Smooth muscle cell (in vitro differentiated cells): ENCODE data around the gene ABCG2. TPM values are rescaled to one million over a fixed set of nuclear protein-coding genes. Genes with fewer than 3 reads are reported as not detected.

Source experiments
- DNase-seq: peaks from one replicate; lab custom pipeline; 2025; ENCODE audit not compliant: unreplicated experiment; lab: John Stamatoyannopoulos, UW
- H2AFZ ChIP-seq: fragments of 200-600 bp; sonication (generic); 2 replicates; pipeline ENCODE4 v1.6.0; 2016; ENCODE audit warnings: antibody characterized with exemption, low read depth, mild to moderate bottlenecking
- H3F3A ChIP-seq: fragments of 200-600 bp; sonication (generic); 2 replicates; pipeline ENCODE4 v1.6.0; 2017; ENCODE audit warnings: antibody characterized with exemption, low read depth
- H3K27ac ChIP-seq: fragments of 200-600 bp; sonication (generic); 2 replicates; pipeline ENCODE4 v1.5.1; 2016; ENCODE audit warnings: low read depth, mild to moderate bottlenecking
- H3K27me3 ChIP-seq: fragments of 200-600 bp; sonication (generic); 2 replicates; pipeline ENCODE4 v1.6.1; 2016; ENCODE audit warnings: low read depth, mild to moderate bottlenecking
- H3K36me3 ChIP-seq: fragments of 200-600 bp; sonication (generic); 2 replicates; pipeline ENCODE4 v1.5.1; 2016; ENCODE audit warnings: low read depth
- H3K4me1 ChIP-seq: fragments of 200-600 bp; sonication (generic); 2 replicates; pipeline ENCODE4 v1.5.1; 2016; ENCODE audit warnings: low read depth
- H3K4me2 ChIP-seq: fragments of 200-600 bp; sonication (generic); 2 replicates; pipeline ENCODE4 v1.6.0; 2016; ENCODE audit warnings: mild to moderate bottlenecking
- H3K4me3 ChIP-seq: fragments of 200-600 bp; sonication (generic); 2 replicates; pipeline ENCODE4 v1.5.1; 2016; ENCODE audit warnings: mild to moderate bottlenecking
- H3K79me2 ChIP-seq: fragments of 200-600 bp; sonication (generic); 2 replicates; pipeline ENCODE4 v1.6.0; 2016; ENCODE audit warnings: low read depth, mild to moderate bottlenecking
- H3K9ac ChIP-seq: fragments of 200-600 bp; sonication (generic); 2 replicates; pipeline ENCODE4 v1.6.0; 2016; ENCODE audit warnings: low read depth
- H3K9me3 ChIP-seq: fragments of 200-600 bp; sonication (generic); replicated peaks from 2 replicates; pipeline ENCODE4 v1.5.1; 2016; ENCODE audit warnings: low read depth
- H4K20me1 ChIP-seq: fragments of 200-600 bp; sonication (generic); 2 replicates; pipeline ENCODE4 v1.6.0; 2016; ENCODE audit warnings: low read depth
- WGBS: methylation state at CpG from one replicate; pipeline ENCODE4 v1.1.7; 2016; ENCODE audit warnings: low lambda C conversion rate; 5-methylcytosine and 5-hydroxymethylcytosine counted together
- polyA plus RNA-seq: library from polyadenylated mRNA; unstranded; fragments of >200 nt; fragmentation: Nextera tagmentation; extraction: Ambion mirVana; gene quantifications from 2 replicates; pipeline ENCODE4 v1.2.1, GENCODE V29; 2016
- total RNA-seq: library from RNA; depleted of rRNA; stranded (reverse); fragments of >200 nt; gene quantifications from 2 replicates; pipeline ENCODE4 v1.2.3, GENCODE V29; 2014
- TF ChIP-seq, protein P1 (sequence below): fragments of 200-600 bp; sonication (generic); IDR thresholded peaks from 2 replicates; pipeline ENCODE4 v1.5.1; 2017; ENCODE audit warnings: borderline replicate concordance, mild to moderate bottlenecking, antibody characterized with exemption; ENCODE audit not compliant: insufficient read depth, poor library complexity, severe bottlenecking

ABCG2 gene
- total and polyA plus RNA-seq, 2 experiments from 2014 or later = 0.42 to 2.5 TPM

DNA sequence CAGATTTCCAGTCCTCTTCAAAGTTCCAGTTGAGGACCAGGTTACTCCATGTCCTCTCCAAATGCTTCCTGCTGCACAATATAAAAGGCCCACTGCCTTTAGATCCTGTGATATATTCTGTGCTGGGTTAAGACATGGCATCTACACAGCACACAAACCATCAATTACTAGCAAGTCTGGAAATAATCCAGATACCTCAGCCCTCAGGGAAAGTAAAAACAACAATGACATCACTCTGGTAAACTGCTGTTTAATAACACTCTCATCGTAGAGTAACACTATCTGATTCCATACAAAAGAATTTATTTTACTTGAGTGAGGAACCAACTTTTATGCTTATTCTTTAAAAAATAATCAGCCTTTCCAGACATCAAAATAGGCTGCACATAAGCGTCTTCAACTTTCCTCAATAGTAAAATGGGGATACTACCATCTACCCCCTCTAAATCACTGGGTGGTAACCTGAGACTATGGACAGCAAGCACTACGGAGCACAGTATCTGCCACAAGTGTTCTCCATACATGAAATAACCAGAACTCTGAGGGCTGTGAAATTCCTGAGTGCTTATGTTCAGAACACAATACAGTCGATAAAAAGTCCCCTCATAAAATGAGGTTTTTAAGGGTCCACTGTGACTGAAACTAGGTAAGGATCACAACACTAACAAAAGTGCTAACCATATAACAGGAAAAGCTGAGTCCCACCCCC lies 53.4 kb downstream of the ABCG2 start:
- Histone ChIP-seq H4K20me1 (no peaks in the 10 kb centered on the region), H3K9ac (no peak overlapping the region), H3K36me3 (no peaks in the 10 kb centered on the region), H3K4me3 (no peak overlapping the region), H3K27me3 (no peaks in the 10 kb centered on the region), H3F3A (no peaks in the 10 kb centered on the region), H2AFZ (no peak overlapping the region), H3K9me3 (no peaks in the 10 kb centered on the region), H3K79me2 (no peaks in the 10 kb centered on the region), H3K4me2 (peak overlapping the region; percentile 1), H3K27ac (peak overlapping the region; percentile 46), H3K4me1 (no peaks in the 10 kb centered on the region)
- no peak for DNase-seq
- WGBS = 41% methylated on average over 4 of the region's 4 CpGs
- TF ChIP-seq, protein P1, sequence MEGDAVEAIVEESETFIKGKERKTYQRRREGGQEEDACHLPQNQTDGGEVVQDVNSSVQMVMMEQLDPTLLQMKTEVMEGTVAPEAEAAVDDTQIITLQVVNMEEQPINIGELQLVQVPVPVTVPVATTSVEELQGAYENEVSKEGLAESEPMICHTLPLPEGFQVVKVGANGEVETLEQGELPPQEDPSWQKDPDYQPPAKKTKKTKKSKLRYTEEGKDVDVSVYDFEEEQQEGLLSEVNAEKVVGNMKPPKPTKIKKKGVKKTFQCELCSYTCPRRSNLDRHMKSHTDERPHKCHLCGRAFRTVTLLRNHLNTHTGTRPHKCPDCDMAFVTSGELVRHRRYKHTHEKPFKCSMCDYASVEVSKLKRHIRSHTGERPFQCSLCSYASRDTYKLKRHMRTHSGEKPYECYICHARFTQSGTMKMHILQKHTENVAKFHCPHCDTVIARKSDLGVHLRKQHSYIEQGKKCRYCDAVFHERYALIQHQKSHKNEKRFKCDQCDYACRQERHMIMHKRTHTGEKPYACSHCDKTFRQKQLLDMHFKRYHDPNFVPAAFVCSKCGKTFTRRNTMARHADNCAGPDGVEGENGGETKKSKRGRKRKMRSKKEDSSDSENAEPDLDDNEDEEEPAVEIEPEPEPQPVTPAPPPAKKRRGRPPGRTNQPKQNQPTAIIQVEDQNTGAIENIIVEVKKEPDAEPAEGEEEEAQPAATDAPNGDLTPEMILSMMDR = no peak

DNA sequence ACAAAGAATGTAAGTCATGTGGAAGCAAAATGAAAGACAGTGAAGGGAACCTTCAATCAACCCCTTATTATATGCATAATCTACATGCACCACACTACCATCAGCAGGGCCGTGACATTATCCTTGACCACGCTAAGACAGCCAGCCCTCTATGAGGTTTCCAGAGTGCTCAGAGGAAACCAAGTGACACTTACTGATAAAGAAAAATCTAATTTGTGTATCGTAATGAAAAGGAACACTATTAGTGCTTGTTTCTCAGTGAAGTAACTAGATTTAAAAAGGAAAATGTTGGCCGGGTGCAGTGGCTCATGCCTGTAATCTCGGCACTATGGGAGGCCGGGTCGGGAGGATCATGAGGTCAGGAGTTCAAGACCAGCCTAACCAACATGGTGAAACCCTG lies 56.4 kb downstream of the ABCG2 start:
- no peaks in the 10 kb centered on the region for H3K4me1 ChIP-seq
- no peaks in the 10 kb centered on the region for H3F3A ChIP-seq
- H3K36me3 ChIP-seq = no peaks in the 10 kb centered on the region
- H3K4me2 ChIP-seq = no peak overlapping the region
- H4K20me1 ChIP-seq = no peaks in the 10 kb centered on the region
- H3K79me2 ChIP-seq = no peaks in the 10 kb centered on the region
- TF ChIP-seq, protein P1 = no peak
- DNase-seq = no peak
- H3K9me3 ChIP-seq = no peaks in the 10 kb centered on the region
- 98% methylated on average over 7 of the region's 7 CpGs for WGBS
- no peak overlapping the region for H3K9ac ChIP-seq
- no peaks in the 10 kb centered on the region for H3K27me3 ChIP-seq
- no peak overlapping the region for H3K4me3 ChIP-seq
- no peak overlapping the region for H2AFZ ChIP-seq
- no peak overlapping the region for H3K27ac ChIP-seq

DNA sequence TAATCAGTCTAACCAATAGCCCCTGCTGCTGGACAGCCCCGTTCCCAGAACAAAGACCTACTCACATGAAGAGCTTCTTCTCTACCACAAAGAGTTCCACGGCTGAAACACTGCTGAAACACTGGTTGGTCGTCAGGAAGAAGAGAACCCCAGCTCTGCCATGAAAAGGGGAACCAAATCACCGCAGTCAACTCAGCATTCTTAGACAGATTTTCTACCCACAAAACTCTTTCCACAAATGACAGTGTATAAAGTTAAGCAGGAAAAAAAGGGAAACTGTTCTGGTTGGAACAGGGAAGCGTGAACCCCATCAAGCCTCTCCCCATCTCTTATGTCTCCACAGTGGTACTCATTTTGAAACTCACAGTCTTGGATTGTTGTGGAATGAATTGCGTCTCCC lies 57.3 kb downstream of the ABCG2 start:
- TF ChIP-seq, protein P1 = no peak
- H3F3A ChIP-seq = no peaks in the 10 kb centered on the region
- H3K9ac ChIP-seq = no peak overlapping the region
- no peaks in the 10 kb centered on the region for H3K9me3 ChIP-seq
- H3K36me3 ChIP-seq = no peaks in the 10 kb centered on the region
- no peak for DNase-seq
- H3K79me2 ChIP-seq = no peaks in the 10 kb centered on the region
- H4K20me1 ChIP-seq = no peaks in the 10 kb centered on the region
- 94% methylated on average over 6 of the region's 6 CpGs for WGBS
- no peaks in the 10 kb centered on the region for H3K4me1 ChIP-seq
- H3K4me2 ChIP-seq = no peak overlapping the region
- H3K27me3 ChIP-seq = no peaks in the 10 kb centered on the region
- H2AFZ ChIP-seq = no peak overlapping the region
- no peak overlapping the region for H3K27ac ChIP-seq
- H3K4me3 ChIP-seq = no peak overlapping the region
